ENCODE results near the gene KLF2. TPM values are rescaled to one million over a fixed set of nuclear protein-coding genes. Genes with fewer than 3 reads are reported as not detected.
A peak's percentile ranks its signal among the peaks of the same experiment; 100 is the strongest.

KLF2 gene
- total and polyA plus RNA-seq, 10 of the 15 experiments (the other 5 are each of a cell fraction or from before 2014, with no cell fraction given), result 0.16 to 13.7 (median 1.0) TPM

GRCh38 chr19:16342002-16342715 is 17.5 kb downstream of the KLF2 start (continued):
- TF ChIP-seq, protein P1, sequence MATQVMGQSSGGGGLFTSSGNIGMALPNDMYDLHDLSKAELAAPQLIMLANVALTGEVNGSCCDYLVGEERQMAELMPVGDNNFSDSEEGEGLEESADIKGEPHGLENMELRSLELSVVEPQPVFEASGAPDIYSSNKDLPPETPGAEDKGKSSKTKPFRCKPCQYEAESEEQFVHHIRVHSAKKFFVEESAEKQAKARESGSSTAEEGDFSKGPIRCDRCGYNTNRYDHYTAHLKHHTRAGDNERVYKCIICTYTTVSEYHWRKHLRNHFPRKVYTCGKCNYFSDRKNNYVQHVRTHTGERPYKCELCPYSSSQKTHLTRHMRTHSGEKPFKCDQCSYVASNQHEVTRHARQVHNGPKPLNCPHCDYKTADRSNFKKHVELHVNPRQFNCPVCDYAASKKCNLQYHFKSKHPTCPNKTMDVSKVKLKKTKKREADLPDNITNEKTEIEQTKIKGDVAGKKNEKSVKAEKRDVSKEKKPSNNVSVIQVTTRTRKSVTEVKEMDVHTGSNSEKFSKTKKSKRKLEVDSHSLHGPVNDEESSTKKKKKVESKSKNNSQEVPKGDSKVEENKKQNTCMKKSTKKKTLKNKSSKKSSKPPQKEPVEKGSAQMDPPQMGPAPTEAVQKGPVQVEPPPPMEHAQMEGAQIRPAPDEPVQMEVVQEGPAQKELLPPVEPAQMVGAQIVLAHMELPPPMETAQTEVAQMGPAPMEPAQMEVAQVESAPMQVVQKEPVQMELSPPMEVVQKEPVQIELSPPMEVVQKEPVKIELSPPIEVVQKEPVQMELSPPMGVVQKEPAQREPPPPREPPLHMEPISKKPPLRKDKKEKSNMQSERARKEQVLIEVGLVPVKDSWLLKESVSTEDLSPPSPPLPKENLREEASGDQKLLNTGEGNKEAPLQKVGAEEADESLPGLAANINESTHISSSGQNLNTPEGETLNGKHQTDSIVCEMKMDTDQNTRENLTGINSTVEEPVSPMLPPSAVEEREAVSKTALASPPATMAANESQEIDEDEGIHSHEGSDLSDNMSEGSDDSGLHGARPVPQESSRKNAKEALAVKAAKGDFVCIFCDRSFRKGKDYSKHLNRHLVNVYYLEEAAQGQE (IDR thresholded peaks at IDR 0.05; ENCODE audit: low read depth, low read length), result no peak
- TF ChIP-seq BHLHE40 (IDR thresholded peaks at IDR 0.05; ENCODE audit: borderline replicate concordance in 1 of 2, low read depth in 2 of 2, low read length in 1 of 2), result peak; percentile 44 to 74; a peak in 3 of 4 replicates
- no peak for TF ChIP-seq MYC (IDR thresholded peaks at IDR 0.05; ENCODE audit: insufficient read depth, insufficient read length, insufficient replicate concordance, low read length, severe bottlenecking)
- TF ChIP-seq, protein P2, sequence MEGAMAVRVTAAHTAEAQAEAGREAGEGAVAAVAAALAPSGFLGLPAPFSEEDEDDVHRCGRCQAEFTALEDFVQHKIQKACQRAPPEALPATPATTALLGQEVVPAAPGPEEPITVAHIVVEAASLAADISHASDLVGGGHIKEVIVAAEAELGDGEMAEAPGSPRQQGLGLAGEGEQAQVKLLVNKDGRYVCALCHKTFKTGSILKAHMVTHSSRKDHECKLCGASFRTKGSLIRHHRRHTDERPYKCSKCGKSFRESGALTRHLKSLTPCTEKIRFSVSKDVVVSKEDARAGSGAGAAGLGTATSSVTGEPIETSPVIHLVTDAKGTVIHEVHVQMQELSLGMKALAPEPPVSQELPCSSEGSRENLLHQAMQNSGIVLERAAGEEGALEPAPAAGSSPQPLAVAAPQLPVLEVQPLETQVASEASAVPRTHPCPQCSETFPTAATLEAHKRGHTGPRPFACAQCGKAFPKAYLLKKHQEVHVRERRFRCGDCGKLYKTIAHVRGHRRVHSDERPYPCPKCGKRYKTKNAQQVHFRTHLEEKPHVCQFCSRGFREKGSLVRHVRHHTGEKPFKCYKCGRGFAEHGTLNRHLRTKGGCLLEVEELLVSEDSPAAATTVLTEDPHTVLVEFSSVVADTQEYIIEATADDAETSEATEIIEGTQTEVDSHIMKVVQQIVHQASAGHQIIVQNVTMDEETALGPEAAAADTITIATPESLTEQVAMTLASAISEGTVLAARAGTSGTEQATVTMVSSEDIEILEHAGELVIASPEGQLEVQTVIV (IDR thresholded peaks at IDR 0.05; ENCODE audit: borderline replicate concordance, partially characterized antibody), result peak; percentile 41
- TF ChIP-seq CREB1 (IDR thresholded peaks at IDR 0.05; ENCODE audit: low read depth), result peak; percentile 50
- TF ChIP-seq ETV6 (conservative IDR thresholded peaks at IDR 0.05 in 1 of 2, IDR thresholded peaks at IDR 0.05 in 1 of 2; ENCODE audit: borderline replicate concordance in 1 of 2, low read depth in 1 of 2), result peak in 1 of 2 experiments; percentile 99; a peak in 2 of 4 replicates
- no peak for TF ChIP-seq TCF7 (IDR thresholded peaks at IDR 0.05; ENCODE audit: borderline replicate concordance)
- TF ChIP-seq, protein P3, sequence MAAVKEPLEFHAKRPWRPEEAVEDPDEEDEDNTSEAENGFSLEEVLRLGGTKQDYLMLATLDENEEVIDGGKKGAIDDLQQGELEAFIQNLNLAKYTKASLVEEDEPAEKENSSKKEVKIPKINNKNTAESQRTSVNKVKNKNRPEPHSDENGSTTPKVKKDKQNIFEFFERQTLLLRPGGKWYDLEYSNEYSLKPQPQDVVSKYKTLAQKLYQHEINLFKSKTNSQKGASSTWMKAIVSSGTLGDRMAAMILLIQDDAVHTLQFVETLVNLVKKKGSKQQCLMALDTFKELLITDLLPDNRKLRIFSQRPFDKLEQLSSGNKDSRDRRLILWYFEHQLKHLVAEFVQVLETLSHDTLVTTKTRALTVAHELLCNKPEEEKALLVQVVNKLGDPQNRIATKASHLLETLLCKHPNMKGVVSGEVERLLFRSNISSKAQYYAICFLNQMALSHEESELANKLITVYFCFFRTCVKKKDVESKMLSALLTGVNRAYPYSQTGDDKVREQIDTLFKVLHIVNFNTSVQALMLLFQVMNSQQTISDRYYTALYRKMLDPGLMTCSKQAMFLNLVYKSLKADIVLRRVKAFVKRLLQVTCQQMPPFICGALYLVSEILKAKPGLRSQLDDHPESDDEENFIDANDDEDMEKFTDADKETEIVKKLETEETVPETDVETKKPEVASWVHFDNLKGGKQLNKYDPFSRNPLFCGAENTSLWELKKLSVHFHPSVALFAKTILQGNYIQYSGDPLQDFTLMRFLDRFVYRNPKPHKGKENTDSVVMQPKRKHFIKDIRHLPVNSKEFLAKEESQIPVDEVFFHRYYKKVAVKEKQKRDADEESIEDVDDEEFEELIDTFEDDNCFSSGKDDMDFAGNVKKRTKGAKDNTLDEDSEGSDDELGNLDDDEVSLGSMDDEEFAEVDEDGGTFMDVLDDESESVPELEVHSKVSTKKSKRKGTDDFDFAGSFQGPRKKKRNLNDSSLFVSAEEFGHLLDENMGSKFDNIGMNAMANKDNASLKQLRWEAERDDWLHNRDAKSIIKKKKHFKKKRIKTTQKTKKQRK (IDR thresholded peaks at IDR 0.05; ENCODE audit: low read depth, low read length), result no peak
- no peak for TF ChIP-seq FOS (IDR thresholded peaks at IDR 0.05; ENCODE audit: borderline replicate concordance, extremely low read depth, insufficient read length)
- no peak for TF ChIP-seq HDAC2 (IDR thresholded peaks at IDR 0.05)
- TF ChIP-seq STAT1 (conservative IDR thresholded peaks at IDR 0.05), result no peak
- TF ChIP-seq, protein P4, sequence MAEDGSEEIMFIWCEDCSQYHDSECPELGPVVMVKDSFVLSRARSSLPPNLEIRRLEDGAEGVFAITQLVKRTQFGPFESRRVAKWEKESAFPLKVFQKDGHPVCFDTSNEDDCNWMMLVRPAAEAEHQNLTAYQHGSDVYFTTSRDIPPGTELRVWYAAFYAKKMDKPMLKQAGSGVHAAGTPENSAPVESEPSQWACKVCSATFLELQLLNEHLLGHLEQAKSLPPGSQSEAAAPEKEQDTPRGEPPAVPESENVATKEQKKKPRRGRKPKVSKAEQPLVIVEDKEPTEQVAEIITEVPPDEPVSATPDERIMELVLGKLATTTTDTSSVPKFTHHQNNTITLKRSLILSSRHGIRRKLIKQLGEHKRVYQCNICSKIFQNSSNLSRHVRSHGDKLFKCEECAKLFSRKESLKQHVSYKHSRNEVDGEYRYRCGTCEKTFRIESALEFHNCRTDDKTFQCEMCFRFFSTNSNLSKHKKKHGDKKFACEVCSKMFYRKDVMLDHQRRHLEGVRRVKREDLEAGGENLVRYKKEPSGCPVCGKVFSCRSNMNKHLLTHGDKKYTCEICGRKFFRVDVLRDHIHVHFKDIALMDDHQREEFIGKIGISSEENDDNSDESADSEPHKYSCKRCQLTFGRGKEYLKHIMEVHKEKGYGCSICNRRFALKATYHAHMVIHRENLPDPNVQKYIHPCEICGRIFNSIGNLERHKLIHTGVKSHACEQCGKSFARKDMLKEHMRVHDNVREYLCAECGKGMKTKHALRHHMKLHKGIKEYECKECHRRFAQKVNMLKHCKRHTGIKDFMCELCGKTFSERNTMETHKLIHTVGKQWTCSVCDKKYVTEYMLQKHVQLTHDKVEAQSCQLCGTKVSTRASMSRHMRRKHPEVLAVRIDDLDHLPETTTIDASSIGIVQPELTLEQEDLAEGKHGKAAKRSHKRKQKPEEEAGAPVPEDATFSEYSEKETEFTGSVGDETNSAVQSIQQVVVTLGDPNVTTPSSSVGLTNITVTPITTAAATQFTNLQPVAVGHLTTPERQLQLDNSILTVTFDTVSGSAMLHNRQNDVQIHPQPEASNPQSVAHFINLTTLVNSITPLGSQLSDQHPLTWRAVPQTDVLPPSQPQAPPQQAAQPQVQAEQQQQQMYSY (CRISPR knock-in tag; IDR thresholded peaks at IDR 0.05), result no peak
- TF ChIP-seq POLR2AphosphoS5 (IDR thresholded peaks at IDR 0.05; ENCODE audit: low read length), result no peak
- no peak for TF ChIP-seq NR2C1 (IDR thresholded peaks at IDR 0.05)
- no peak for TF ChIP-seq RB1 (IDR thresholded peaks at IDR 0.05; ENCODE audit: borderline replicate concordance)
